HG03280 (cell line): ENCODE measurements around the gene TRIP13.
"Not testable (repeated sequence)": the region's sequence is repeated elsewhere in the genome, so short reads cannot be mapped to it uniquely, and the experiment has no call there.

ENCODE experiments used
- ATAC-seq: cut with Tn5 transposase; IDR thresholded peaks from one replicate; pipeline ENCODE4 v1.9.1; 2021; ENCODE audit warnings: mild to moderate bottlenecking, moderate library complexity; ENCODE audit not compliant: unreplicated experiment

TRIP13 gene

DNA sequence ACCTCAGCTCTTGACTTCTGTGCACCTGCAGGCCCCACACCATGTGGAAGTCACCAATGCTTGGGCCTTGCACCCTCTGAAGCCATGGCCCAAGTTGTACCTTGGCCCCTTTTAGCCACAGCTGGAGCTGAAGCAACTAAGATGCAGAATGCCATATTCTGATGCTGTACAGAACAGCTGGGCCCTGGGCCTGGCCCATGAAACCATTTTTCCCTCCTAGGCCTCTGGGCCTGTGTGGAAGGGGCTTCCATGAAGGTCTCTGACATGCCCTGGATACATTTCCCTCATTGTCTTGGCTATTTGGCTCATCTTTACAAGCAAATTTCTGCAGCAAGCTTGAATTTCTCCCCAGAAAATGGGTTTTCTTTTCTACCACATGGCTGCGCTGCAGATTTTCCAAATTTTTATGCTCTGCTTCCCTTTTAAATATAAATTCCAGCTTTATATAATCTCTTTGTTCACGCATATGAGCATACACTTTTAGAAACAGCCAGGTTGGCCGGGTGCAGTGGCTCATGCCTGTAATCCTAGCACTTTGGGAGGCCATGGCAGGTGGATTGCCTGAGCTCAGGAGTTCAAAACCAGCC lies 41.8 kb downstream of the TRIP13 start:
- ATAC-seq: not testable (repeated sequence)

DNA sequence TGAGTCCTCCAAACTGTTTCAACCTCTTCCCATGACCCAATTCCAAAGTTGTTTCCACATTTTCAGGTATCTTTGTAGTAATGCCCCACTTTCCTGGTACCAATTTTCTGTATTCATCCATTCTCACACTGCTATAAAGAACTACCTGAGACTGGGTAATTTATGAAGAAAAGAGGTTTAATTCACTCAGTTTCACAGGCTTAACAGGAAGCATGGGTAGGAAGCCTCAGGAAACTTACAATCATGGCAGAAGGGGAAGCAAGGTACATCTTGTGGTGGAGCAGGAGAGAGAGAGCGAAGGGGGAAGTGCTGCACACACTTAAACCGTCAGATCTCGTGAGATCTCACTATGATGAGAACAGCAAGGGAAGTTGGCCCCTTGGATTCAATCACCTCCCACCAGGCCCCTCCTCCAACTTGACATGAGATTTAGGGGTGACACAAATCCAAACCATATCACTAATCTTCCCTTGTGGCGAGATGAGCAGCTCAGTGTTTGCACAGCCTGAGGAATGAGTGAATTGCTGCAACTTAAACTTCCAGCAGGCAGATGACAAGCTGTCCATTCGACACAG lies 42.9 kb downstream of the TRIP13 start:
- ATAC-seq: no peak

DNA sequence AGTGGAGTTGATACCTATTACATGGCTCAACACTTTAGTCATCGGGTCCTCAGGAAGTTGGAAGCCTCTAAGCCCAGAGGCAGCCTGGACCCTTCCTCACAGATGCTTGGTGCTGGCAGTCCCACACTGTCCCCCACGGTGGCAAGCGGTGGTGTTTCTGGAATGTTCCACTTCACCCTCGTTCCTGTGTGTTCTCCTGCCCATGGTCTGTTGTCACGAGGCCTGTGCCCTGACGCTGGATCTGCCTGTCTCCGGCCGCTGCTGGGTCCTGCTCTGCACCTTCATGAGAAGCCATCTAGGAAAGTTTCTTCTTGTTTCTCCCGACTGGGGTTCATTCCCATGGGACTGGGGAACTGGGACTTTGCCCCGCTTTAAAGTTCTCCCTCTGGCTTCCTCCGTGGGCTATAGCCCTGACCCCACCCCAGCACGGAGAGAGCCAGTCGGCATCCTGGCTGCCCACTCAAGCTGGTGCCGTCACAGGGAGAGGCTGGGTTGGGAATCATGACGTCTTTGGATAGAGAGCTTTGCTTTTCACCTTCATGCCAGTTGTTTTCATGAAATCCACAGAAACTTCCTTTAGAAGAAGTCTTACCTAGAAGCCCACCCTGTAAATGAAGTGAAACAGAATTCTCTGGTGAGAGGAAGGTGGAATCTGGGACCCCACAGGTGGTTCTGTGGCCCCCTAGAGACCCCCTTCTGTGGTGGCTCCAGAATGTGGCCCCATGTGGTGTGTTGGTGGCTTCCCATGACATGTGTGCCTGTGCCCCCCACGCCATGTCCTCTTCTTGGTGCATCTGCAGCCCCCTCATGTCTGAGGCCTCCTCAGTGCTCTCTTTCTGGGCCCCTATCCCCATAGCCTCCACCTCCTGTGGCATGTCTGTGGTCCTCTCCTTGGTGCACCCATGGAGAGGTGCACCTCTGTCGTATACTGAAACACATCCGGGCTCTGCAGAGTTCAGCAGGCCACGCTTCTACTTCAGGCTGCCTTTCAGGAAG lies 43.8 kb downstream of the TRIP13 start:
- no peak for ATAC-seq

DNA sequence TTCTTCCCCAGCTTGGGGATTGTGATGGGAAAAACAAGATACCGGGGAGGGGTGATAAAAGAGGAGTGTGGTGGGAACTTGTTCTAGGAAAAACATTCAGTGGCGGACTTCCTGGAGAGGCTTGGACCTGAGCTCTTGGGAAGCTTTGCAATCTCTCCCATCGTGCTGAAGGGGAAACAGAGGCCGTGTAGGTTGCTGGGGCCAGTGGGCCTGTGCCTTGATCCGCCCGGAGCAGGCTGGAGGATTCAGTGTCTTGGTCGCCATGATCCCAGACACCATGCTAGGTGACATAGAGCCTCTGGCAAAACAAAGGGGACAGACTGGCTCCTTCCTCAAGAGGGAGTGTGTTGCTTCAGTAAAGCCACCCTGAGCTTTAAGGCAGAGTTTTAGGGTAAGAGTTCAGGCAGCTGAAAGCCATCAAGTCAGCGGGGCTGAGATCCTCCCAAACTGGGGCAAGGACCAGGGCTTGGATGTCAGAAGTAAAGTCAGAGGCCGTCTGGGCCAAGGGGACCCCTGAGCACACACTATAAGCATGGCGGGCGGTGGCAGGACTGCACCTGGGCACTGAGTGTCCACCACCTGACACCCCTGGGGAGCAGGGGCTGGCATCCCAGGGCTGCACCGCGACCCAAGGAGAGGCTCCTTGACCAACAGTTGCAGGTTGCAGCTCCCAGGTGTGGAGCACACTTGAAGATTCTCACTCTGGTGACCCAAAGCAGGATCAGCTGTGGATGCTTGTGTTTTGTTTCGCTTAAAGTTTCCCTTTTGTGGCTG lies 44.7 kb downstream of the TRIP13 start:
- no peak for ATAC-seq

DNA sequence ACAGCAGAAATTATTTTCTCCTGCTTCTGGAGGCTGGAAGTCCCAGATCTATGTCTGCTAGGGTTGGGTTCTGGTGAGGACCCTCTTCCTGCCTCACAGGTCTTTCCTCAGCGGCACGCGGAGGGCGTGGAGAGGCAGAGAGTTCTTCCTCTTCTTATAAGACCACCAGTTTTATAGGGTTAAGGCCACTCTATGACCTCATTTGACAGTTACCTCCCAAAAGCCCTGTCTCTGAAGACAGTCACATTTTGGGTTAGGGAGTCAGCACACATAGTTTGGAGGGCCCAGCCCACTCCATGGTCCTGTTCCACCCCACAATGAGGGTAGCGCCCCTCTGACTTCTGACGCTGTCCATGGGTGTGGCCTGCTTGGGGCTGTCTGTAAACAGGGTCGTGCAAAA lies 46.7 kb downstream of the TRIP13 start:
- ATAC-seq: no peak

DNA sequence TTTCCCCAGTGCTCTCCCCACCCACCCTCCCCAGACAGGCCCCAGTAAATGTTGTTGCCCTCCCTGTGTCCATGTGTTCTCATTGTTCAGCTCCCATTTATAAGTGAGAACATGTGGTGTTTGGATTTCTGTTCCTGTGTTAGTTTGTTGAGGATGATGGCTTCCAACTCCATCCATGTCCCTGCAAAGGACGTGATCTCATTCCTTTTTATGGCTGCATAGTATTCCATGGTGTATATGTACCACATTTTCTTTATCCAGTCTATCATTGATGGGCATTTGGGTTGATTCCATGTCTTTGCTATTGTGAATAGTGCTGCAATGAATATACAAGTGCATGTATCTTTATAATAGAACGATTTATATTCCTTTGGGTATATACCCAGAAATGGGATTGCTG lies 48.1 kb downstream of the TRIP13 start:
- not testable (repeated sequence) for ATAC-seq

DNA sequence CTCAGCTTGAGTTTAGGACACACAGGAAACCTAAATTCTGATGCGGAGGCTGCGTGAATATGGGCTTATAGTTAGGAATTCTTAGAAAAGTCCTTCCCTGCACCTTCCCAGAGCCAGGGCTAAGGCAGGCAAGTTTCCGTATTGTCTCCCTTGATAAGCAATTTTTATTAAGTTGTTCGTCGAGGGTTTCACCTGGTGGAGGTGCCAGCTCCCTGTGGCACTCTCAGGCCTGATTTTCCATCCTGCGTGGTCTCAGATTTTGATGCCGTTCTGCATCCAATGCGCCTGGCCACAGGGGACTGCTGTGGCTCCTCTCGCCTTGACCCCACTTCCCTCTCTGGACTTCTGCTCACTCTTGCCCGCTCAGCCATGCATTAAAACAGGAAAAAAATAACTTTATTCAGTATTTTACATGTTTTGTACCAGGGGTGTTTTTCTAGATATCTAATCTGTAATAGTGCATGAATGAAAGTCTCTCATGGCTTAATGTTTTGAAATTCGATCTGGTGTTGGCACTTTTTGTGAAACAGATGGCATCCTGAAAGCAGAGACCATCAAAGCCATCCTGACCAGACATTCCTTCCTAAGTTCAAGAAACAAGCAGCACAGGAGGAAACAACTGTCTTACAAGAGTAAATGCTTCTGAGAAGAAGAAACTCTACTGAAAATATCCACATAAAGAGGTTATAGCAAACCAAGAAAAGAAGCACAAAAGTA lies 50.7 kb downstream of the TRIP13 start:
- ATAC-seq: no peak

DNA sequence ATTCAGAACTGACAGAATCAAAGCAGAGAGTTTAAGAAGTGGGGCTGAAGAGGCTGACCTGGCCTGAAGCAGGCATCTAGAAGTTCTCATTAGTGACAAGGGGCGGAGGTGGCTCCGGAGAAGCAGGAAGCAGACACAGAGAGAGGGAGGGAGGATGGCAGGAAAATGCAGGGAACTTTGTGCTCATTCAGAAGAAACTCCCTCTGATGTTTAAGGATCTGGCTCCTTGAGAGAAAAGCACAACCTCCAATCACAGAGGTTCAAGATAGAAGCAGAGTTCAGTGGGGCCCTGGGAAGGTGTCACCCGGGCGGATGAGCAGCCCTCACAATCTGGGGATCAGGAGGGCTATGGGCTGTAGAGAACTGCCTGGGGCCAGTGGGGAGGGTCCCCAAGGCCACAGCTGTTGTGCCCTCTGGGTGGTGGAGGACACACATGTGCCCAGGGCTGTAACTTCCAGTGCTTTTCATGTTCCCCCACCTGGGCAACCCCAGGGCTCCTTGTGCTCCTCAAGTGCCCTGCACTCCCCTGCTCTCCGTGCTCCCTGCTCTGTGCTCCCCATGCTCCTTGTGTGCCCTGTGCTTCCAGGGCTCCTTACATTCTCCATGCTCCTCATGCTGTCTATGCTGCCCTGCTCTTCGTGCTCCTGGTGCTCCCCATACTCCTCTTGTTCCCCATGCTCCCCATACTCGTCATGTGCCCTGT lies 51.4 kb downstream of the TRIP13 start:
- ATAC-seq: no peak

DNA sequence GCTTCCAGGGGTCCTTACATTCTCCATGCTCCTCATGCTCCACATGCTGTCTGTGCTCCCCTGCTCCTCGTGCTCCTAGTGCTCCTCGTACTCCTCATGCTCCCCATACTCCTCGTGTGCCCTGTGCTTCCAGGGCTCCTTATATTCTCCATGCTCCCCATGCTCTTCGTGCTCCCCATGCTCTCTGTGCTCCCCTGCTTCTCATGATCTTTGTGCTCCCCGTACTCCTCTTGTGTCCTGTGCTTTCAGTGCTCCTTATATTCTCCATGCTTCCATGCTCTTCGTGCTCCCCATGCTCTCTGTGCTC lies 51.9 kb downstream of the TRIP13 start:
- no peak for ATAC-seq

DNA sequence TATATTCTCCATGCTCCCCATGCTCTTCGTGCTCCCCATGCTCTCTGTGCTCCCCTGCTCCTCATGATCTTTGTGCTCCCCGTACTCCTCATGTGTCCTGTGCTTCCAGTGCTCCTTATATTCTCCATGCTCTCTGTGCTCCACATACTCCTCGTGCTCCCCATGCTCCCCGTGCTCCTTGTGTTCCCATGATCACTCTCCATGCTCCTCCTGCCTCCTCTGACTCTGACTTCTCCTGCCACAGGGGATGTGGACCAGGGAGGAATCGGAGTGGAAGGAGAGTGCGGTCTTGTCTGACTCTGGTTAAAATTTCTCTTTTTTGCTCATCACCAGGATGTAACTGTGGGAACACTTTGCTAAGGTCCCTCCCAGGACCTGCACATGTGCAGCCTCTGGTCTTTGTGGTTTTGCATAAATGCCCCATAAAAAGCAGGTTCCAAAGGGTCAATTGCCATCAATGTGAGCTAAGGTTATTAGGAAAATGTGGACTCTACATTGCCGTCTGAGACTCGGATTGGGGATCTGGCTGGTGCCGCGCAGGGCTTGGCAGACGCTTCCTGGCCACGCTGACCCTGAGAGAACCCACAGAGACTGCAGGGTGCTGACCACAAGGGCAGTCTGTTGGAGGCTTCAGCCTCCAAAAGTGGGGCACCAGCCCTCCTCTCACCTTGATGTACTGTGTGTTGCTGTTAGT lies 52.5 kb downstream of the TRIP13 start:
- ATAC-seq: no peak

DNA sequence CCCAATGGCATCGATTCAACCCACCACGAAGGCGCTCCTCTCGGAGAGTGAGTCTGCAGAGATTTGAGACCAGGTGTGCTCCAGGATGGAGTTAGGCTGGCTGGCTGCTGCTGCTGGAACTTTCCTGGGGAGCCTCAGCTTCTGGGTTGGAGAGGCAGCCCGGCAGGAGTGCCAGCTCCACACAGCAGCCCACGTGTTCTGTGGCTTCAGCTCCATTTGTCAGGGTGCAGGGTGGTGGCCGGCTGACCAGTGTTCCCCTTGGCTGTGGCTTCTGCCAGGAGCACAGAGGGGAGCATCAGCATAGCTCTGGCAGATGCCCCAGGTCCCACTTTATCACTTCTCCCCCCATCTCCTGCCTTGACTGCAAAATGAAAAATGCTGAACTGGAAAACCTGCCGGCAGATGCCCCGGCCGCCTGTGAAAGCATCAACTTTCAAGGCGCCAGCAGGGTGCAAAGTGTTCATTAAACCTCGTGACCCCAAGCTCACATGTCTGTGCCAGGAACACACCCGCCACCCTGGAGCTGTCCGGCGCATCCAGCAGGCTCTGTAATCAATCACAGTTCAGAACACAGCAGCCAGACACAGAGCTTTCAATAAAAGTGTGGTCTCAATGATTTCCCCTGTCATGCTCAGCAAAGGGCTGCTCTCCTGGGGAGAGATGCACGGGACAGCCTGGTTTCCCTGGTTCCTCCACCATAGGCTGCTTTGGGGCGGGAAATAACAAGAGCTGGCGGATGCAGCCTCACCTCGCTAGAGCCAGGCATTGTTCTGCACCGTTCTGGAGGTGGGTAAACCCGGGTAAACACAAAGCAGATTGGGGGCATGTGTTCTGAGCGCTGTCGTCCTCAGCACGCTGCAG lies 53.2 kb downstream of the TRIP13 start:
- no peak for ATAC-seq

DNA sequence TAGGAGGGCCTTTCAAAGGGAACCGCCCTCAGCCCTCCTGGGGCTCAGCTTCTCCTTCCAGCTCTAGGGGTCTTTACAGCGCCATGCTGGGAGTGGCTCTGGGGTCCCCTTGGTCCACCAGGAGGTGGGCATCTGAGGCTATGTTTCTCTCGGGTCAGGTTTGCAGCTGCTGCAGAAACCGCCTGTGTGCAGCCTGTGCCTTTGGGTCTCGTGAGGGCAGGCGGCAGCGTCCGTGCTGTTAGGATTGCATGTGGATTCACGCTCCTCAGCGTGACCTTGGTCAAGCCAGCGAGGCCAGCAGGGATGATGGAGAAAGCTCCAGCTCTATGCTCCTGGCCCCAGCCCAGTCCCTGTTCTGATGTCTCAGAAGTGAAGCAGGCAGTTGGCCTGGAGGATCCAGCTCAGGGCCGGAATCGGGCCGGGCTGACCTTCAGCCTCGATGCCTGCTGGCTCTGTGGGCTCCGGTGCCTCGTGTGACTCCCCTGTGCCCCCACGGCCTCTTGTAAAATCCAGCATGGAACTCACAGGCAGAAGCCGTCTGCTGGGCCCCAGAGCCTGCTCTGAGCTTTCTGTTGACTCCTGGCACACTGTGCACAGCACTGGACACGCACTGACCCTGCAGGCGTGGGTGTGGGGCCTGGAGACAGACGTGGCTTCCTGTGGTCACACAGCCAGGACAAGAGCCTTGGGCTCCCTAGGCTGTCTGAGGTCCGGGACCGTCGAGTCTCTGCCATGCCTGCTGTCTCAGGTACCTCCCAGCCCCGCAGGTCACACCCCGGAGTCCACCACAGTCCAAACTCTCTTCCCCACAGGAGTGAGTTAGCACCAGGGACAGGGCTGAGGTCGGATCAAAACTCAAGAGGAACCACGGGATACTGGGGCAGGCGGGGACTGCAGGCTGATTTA lies 54.3 kb downstream of the TRIP13 start:
- ATAC-seq: no peak

DNA sequence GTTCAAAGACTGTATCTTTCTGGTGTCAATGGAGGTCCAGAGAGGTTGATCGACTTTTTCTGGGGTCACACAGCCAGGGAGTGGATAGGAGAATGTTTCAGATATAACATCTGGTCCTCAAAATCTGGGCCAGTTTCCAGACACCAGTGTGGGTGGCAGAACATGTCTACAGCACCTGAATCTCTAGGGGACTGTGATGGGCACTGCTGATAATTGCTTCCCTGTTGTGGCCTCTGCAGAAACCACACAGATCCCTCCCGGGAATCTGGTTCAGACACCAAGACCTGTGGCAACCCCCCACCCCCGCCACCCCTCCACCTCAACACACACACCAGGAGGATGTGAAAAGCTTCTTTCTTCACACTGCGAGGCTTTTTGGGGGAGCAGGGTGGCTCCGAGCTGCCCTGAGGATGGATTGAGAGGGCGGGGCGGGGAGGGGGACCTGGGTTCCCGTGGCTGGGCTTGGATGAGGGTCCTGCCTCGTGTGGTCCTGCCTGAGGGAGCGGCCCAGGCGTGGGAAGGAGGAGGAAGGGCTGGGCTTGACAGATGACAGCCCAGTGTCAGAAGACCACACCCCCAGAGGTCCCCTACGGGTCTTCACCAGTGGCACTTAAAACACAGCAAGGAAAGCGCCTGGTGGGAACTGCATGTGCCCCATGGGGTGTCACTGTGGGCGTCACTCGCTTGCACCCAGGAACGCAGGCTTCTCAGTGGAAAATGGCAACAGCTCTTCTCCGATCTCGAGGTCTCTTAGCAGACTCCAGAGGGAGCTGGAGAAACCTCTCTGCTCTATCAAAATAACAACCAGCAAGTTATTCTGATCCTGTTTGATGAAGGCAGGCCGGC lies 55.2 kb downstream of the TRIP13 start:
- ATAC-seq: no peak

DNA sequence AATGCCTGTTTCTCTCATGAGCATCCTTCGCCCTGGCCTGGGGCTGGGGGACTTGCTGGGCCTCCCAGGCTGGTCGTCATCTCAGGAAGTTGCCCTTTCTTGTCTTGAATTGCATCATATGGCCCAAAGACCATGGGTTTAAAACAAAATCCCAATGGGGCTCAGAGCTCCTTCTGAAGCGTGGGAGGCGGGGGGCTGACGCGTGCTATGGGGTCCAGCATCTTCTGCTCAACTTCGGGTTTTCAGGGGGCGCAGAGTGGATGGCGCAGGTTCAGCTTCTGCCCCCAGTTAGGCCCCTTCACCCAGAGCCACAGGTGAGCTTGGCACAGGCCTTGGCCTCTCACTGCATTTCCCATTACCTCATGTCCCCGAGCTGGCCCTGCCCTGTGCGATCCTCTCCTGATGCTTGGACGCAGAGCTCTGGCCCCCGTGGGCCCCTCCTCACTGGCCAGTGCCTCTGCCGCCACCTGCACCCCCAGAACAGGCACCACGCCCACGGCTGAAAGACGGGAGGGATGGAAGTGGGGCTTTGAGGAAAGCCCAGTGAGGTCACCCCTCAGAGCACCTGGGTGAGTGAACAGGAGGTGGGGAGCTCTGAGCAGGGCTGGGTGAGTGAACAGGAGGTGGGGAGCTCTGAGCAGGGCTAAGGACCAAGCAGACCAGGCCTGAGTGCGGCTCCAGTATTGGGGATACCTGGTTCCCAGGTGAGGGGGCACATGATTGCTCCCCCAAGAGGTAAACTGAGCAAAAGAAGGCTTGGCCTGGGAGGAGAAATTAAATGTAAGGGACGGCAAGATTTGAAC lies 56.0 kb downstream of the TRIP13 start:
- ATAC-seq: no peak

DNA sequence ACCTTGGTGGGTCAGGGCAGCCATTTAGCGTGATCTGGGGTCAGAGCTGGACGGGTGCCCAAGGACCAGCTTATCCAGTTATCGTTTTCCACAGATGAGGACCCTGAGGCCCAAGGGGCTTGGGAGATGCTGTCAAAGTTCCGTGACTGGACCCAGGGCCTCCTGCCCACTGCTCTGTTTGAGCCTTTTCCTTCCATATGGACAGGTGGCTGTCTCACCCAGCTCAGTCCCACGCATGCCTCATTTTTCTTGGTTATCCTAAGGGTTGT lies 56.5 kb downstream of the TRIP13 start:
- ATAC-seq: no peak
